AG10803 (cell line): ENCODE results near the gene FAM222B.
A peak's percentile ranks its signal among the peaks of the same experiment; 100 is the strongest.

ENCODE experiments used
- DNase-seq: peaks from one replicate; pipeline ENCODE4 v3.0.0; 2010; ENCODE audit warnings: low read depth
- H3K4me3 ChIP-seq: 2 replicates; pipeline ENCODE4 v1.5.1; 2011; ENCODE audit warnings: mild to moderate bottlenecking, low read length, control low read depth
- CTCF ChIP-seq: conservative IDR thresholded peaks from 2 replicates; pipeline ENCODE4 v1.5.1; 2011; ENCODE audit warnings: mild to moderate bottlenecking, low read length, control low read depth, inconsistent platforms

The FAM222B gene

GRCh38 chr17:28744104-28744971 is 98.3 kb downstream of the FAM222B start:
- TF ChIP-seq CTCF = no peak
- H3K4me3 ChIP-seq = peak overlapping the region; percentile 88
- DNase-seq = peak; percentile 36

GRCh38 chr17:28743243-28744103 is 99.1 kb downstream of the FAM222B start, which contains the start of gene TRAF4:
TSS of gene TRAF4 (plus strand) at chr17:28744011. CDS start at chr17:28744113, 102 bp downstream.
- H3K4me3 ChIP-seq = peak within 1 kb of the TSS; percentile 88
- DNase-seq = peak; percentile 92

GRCh38 chr17:28741358-28742349 is 100.9 kb downstream of the FAM222B start:
- no peak overlapping the region for H3K4me3 ChIP-seq
- DNase-seq = no peak
- TF ChIP-seq CTCF = no peak

More at GRCh38 chr17:28743243-28744103, 99.1 kb downstream of the FAM222B start, which contains the start of gene TRAF4:
- TF ChIP-seq CTCF = peak; percentile 28

DNA sequence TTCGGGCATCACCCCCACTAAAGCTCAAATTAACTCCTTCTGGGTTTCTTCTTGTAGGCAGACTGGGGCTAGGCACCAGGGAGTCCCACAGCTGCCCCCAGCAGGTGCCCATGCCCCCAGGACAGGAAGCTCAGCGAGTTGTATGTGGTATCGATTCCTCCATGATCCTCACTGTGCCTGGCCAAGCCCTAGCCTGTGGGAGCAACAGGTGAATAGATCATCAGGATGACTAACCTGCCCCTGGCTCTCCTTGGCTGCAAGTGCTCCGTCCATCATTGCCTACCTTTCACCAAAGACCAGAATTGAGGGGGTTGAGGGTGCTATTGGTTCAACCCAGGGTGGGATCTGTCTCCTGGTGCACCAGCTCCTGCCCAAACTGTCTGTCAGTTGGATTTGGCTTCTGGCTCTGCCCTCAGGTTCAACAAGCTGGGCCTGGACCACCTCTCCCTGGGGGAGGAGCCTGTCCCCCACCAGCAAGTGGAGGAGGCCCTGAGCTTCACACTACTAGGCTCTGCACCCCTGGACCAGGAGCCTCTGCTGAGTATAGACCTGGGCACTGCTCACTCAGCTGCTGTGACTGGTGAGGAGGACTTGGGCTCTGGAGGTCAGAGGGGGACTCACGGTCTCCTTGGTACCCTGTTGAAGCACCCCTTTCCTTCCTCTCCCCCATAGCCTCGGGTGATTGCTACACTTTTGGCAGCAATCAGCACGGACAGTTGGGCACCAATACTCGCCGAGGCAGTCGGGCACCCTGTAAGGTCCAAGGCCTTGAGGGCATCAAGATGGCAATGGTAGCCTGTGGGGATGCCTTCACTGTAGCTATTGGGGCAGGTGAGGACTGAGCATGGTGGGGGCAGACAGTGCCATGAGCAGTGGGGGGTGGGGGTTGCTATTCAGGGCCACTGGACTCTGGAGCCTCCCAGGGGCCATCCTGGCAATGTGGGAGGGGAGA is 101.9 kb downstream of the FAM222B start:
- no peak for DNase-seq
- H3K4me3 ChIP-seq = no peak overlapping the region
- TF ChIP-seq CTCF = no peak

GRCh38 chr17:28738680-28739384 is 103.8 kb downstream of the FAM222B start:
- no peak overlapping the region for H3K4me3 ChIP-seq
- no peak for DNase-seq
- TF ChIP-seq CTCF = no peak
